Liver (tissue), 3 donors: ENCODE measurements around the gene TNFSF8.

Experiments
- EGR1 ChIP-seq, 2 donors: IDR thresholded peaks; 2 replicates each; pipeline ENCODE4 v1.6.1; 2016 to 2018; ENCODE audit warnings: antibody characterized with exemption in 2 of 2, low read depth in 2 of 2
- FOXA1 ChIP-seq: IDR thresholded peaks from 2 replicates; pipeline ENCODE4 v1.6.1; 2016; ENCODE audit warnings: antibody characterized with exemption
- GABPA ChIP-seq, 2 donors: IDR thresholded peaks in 1 of 2; conservative IDR thresholded peaks in 1 of 2; 2 replicates each; pipeline ENCODE4 v1.6.1; 2016; ENCODE audit warnings: antibody characterized with exemption in 2 of 2, mild to moderate bottlenecking in 1 of 2, moderate library complexity in 1 of 2
- HNF4A ChIP-seq, 2 donors: conservative IDR thresholded peaks; 2 replicates each; pipeline ENCODE4 v1.6.1; 2016; ENCODE audit warnings: antibody characterized with exemption in 2 of 2, mild to moderate bottlenecking in 2 of 2
- HNF4G ChIP-seq: IDR thresholded peaks from 2 replicates; pipeline ENCODE4 v1.6.1; 2016; ENCODE audit warnings: antibody characterized with exemption
- MAX ChIP-seq: IDR thresholded peaks from 2 replicates; pipeline ENCODE4 v1.6.1; 2016; ENCODE audit warnings: antibody characterized with exemption
- RAD21 ChIP-seq, 2 donors: IDR thresholded peaks; 2 replicates each; pipeline ENCODE4 v1.6.1; 2016; ENCODE audit warnings: antibody characterized with exemption in 2 of 2, mild to moderate bottlenecking in 2 of 2
- RXRA ChIP-seq, 2 donors: IDR thresholded peaks; 2 replicates each; pipeline ENCODE4 v1.6.1; 2017 to 2018; ENCODE audit warnings: antibody characterized with exemption in 2 of 2, mild to moderate bottlenecking in 1 of 2
- YY1 ChIP-seq: IDR thresholded peaks from 2 replicates; pipeline ENCODE4 v1.6.1; 2016; ENCODE audit warnings: antibody characterized with exemption, mild to moderate bottlenecking
- TF ChIP-seq, protein P1 (sequence below): fragments of 150-350 bp; IDR thresholded peaks from 2 replicates; pipeline ENCODE4 v1.5.1; 2017; ENCODE audit warnings: improper control_type of control experiment, low read depth, low read length; ENCODE audit not compliant: missing input control
- TF ChIP-seq, protein P2 (sequence below): IDR thresholded peaks from 2 replicates; pipeline ENCODE4 v1.6.1; 2016; ENCODE audit warnings: antibody characterized with exemption, mild to moderate bottlenecking
- TF ChIP-seq, protein P3 (sequence below): IDR thresholded peaks from 2 replicates; pipeline ENCODE4 v1.6.1; 2016; ENCODE audit warnings: antibody characterized with exemption
- TF ChIP-seq, protein P4 (sequence below): IDR thresholded peaks from 2 replicates; pipeline ENCODE4 v1.6.1; 2016; ENCODE audit warnings: antibody characterized with exemption
- donor health status: healthy.
- donor health status: healthy.

GRCh38 chr9:114913656-114914055, 16.7 kb downstream of the TNFSF8 start:
- TF ChIP-seq, protein P1, sequence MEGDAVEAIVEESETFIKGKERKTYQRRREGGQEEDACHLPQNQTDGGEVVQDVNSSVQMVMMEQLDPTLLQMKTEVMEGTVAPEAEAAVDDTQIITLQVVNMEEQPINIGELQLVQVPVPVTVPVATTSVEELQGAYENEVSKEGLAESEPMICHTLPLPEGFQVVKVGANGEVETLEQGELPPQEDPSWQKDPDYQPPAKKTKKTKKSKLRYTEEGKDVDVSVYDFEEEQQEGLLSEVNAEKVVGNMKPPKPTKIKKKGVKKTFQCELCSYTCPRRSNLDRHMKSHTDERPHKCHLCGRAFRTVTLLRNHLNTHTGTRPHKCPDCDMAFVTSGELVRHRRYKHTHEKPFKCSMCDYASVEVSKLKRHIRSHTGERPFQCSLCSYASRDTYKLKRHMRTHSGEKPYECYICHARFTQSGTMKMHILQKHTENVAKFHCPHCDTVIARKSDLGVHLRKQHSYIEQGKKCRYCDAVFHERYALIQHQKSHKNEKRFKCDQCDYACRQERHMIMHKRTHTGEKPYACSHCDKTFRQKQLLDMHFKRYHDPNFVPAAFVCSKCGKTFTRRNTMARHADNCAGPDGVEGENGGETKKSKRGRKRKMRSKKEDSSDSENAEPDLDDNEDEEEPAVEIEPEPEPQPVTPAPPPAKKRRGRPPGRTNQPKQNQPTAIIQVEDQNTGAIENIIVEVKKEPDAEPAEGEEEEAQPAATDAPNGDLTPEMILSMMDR = no peak
- TF ChIP-seq MAX = no peak
- TF ChIP-seq, protein P2, sequence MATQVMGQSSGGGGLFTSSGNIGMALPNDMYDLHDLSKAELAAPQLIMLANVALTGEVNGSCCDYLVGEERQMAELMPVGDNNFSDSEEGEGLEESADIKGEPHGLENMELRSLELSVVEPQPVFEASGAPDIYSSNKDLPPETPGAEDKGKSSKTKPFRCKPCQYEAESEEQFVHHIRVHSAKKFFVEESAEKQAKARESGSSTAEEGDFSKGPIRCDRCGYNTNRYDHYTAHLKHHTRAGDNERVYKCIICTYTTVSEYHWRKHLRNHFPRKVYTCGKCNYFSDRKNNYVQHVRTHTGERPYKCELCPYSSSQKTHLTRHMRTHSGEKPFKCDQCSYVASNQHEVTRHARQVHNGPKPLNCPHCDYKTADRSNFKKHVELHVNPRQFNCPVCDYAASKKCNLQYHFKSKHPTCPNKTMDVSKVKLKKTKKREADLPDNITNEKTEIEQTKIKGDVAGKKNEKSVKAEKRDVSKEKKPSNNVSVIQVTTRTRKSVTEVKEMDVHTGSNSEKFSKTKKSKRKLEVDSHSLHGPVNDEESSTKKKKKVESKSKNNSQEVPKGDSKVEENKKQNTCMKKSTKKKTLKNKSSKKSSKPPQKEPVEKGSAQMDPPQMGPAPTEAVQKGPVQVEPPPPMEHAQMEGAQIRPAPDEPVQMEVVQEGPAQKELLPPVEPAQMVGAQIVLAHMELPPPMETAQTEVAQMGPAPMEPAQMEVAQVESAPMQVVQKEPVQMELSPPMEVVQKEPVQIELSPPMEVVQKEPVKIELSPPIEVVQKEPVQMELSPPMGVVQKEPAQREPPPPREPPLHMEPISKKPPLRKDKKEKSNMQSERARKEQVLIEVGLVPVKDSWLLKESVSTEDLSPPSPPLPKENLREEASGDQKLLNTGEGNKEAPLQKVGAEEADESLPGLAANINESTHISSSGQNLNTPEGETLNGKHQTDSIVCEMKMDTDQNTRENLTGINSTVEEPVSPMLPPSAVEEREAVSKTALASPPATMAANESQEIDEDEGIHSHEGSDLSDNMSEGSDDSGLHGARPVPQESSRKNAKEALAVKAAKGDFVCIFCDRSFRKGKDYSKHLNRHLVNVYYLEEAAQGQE = no peak
- no peak for TF ChIP-seq HNF4G
- TF ChIP-seq GABPA (IDR thresholded peaks at IDR 0.05 in 1 of 2, conservative IDR thresholded peaks at IDR 0.05 in 1 of 2) = no peak
- no peak for TF ChIP-seq EGR1 (IDR thresholded peaks at IDR 0.05; ENCODE audit: low read depth in 2 of 2)
- TF ChIP-seq RXRA (IDR thresholded peaks at IDR 0.05) = no peak
- TF ChIP-seq, protein P3, sequence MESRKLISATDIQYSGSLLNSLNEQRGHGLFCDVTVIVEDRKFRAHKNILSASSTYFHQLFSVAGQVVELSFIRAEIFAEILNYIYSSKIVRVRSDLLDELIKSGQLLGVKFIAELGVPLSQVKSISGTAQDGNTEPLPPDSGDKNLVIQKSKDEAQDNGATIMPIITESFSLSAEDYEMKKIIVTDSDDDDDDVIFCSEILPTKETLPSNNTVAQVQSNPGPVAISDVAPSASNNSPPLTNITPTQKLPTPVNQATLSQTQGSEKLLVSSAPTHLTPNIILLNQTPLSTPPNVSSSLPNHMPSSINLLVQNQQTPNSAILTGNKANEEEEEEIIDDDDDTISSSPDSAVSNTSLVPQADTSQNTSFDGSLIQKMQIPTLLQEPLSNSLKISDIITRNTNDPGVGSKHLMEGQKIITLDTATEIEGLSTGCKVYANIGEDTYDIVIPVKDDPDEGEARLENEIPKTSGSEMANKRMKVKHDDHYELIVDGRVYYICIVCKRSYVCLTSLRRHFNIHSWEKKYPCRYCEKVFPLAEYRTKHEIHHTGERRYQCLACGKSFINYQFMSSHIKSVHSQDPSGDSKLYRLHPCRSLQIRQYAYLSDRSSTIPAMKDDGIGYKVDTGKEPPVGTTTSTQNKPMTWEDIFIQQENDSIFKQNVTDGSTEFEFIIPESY = no peak
- no peak for TF ChIP-seq FOXA1
- no peak for TF ChIP-seq YY1
- TF ChIP-seq RAD21 (IDR thresholded peaks at IDR 0.05) = no peak
- TF ChIP-seq HNF4A (conservative IDR thresholded peaks at IDR 0.05) = no peak
- TF ChIP-seq, protein P4, sequence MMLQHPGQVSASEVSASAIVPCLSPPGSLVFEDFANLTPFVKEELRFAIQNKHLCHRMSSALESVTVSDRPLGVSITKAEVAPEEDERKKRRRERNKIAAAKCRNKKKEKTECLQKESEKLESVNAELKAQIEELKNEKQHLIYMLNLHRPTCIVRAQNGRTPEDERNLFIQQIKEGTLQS = no peak
